Measurements from ENCODE around the gene MAML1.
"Not testable (repeated sequence)": the region's sequence is repeated elsewhere in the genome, so short reads cannot be mapped to it uniquely, and the experiment has no call there.

MAML1 gene

GRCh38 chr5:179767496-179768100 lies 35.0 kb downstream of the MAML1 start:
- DNase-seq (ENCODE audit: low read depth in 2 of 3, low spot score in 1 of 3) = no peak

- no peak for DNase-seq (ENCODE audit: low read depth in 2 of 3, low spot score in 1 of 3)
These were observed 35.9 kb downstream of the MAML1 start for GRCh38 chr5:179768326-179769085.

GRCh38 chr5:179769271-179769670 lies 36.6 kb downstream of the MAML1 start:
- DNase-seq (ENCODE audit: low read depth in 2 of 3, low spot score in 1 of 3) = no peak

- DNase-seq (ENCODE audit: low read depth in 2 of 3, low spot score in 1 of 3) = no peak
These were observed 37.2 kb downstream of the MAML1 start for GRCh38 chr5:179769796-179770195.

- DNase-seq (ENCODE audit: low read depth in 2 of 3, low spot score in 1 of 3) = no peak
These were observed 38.8 kb downstream of the MAML1 start for GRCh38 chr5:179771311-179771895.

- no peak for DNase-seq (ENCODE audit: low read depth in 2 of 3, low spot score in 1 of 3)
These were observed 39.7 kb downstream of the MAML1 start for GRCh38 chr5:179772351-179772750.

- DNase-seq (ENCODE audit: low read depth in 2 of 3, low spot score in 1 of 3) = no peak
These were observed 41.0 kb downstream of the MAML1 start for GRCh38 chr5:179773686-179774040.

- DNase-seq (ENCODE audit: low read depth in 2 of 3, low spot score in 1 of 3) = no peak
These were observed 41.8 kb downstream of the MAML1 start for GRCh38 chr5:179774442-179774841.

GRCh38 chr5:179776411-179776938 lies 43.9 kb downstream of the MAML1 start:
- DNase-seq (ENCODE audit: low read depth in 2 of 3, low spot score in 1 of 3) = no peak

- no peak for DNase-seq (ENCODE audit: low read depth in 2 of 3, low spot score in 1 of 3)
These were observed 44.8 kb downstream of the MAML1 start for GRCh38 chr5:179777456-179777855.

GRCh38 chr5:179777909-179778308 lies 45.3 kb downstream of the MAML1 start:
- no peak for DNase-seq (ENCODE audit: low read depth in 2 of 3, low spot score in 1 of 3)

GRCh38 chr5:179778591-179778990 lies 46.0 kb downstream of the MAML1 start:
- DNase-seq (ENCODE audit: low read depth in 2 of 3, low spot score in 1 of 3) = no peak

- DNase-seq (ENCODE audit: low read depth in 2 of 3, low spot score in 1 of 3) = no peak
These were observed 47.2 kb downstream of the MAML1 start for GRCh38 chr5:179779826-179780225.

- DNase-seq (ENCODE audit: low read depth in 2 of 3, low spot score in 1 of 3) = no peak
These were observed 47.7 kb downstream of the MAML1 start for GRCh38 chr5:179780362-179780761.

- no peak for DNase-seq (ENCODE audit: low read depth in 2 of 3, low spot score in 1 of 3)
These were observed 49.2 kb downstream of the MAML1 start for GRCh38 chr5:179781846-179782245.

GRCh38 chr5:179783128-179783527 lies 50.5 kb downstream of the MAML1 start:
- no peak for DNase-seq (ENCODE audit: low read depth in 2 of 3, low spot score in 1 of 3)

- DNase-seq (ENCODE audit: low read depth in 2 of 3, low spot score in 1 of 3) = no peak
These were observed 54.2 kb downstream of the MAML1 start for GRCh38 chr5:179786861-179787260.

- no peak for DNase-seq (ENCODE audit: low read depth in 2 of 3, low spot score in 1 of 3)
These were observed 55.7 kb downstream of the MAML1 start for GRCh38 chr5:179788193-179788854.

GRCh38 chr5:179789278-179789677 lies 56.7 kb downstream of the MAML1 start:
- DNase-seq (ENCODE audit: low read depth in 2 of 3, low spot score in 1 of 3) = not testable (repeated sequence)

- no peak for DNase-seq (ENCODE audit: low read depth in 2 of 3, low spot score in 1 of 3)
These were observed 59.4 kb downstream of the MAML1 start for GRCh38 chr5:179791881-179792611.

Measured in stimulated activated CD4-positive, alpha-beta T cell treated with anti-CD3 and anti-CD28 coated beads, Interleukin-12 subunit alpha, Interleukin-12 subunit beta, amount 100 ng/mL, for 48 hours (primary cell).